ENCODE results near the gene CCDC50.

The CCDC50 gene

DNA sequence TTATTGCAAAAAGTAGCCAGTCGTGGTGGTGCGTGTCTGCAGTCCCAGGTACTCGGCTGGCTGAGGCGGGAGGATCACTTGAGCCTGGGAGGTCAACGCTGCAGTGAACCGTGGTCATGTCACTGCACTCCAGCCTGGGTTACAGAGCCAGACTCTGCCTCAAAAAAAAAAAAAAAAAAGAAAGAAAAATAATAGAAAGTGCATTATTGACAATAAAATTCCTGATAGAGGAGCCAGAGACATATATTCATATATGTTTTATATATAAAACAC lies 88.2 kb downstream of the CCDC50 start:
- no peak for FAIRE-seq
- TF ChIP-seq, protein P1, sequence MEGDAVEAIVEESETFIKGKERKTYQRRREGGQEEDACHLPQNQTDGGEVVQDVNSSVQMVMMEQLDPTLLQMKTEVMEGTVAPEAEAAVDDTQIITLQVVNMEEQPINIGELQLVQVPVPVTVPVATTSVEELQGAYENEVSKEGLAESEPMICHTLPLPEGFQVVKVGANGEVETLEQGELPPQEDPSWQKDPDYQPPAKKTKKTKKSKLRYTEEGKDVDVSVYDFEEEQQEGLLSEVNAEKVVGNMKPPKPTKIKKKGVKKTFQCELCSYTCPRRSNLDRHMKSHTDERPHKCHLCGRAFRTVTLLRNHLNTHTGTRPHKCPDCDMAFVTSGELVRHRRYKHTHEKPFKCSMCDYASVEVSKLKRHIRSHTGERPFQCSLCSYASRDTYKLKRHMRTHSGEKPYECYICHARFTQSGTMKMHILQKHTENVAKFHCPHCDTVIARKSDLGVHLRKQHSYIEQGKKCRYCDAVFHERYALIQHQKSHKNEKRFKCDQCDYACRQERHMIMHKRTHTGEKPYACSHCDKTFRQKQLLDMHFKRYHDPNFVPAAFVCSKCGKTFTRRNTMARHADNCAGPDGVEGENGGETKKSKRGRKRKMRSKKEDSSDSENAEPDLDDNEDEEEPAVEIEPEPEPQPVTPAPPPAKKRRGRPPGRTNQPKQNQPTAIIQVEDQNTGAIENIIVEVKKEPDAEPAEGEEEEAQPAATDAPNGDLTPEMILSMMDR (IDR thresholded peaks at IDR 0.05; ENCODE audit: insufficient read depth, missing control alignments) = no peak
- no peak for DNase-seq (ENCODE audit: insufficient read length, low spot score)

DNA sequence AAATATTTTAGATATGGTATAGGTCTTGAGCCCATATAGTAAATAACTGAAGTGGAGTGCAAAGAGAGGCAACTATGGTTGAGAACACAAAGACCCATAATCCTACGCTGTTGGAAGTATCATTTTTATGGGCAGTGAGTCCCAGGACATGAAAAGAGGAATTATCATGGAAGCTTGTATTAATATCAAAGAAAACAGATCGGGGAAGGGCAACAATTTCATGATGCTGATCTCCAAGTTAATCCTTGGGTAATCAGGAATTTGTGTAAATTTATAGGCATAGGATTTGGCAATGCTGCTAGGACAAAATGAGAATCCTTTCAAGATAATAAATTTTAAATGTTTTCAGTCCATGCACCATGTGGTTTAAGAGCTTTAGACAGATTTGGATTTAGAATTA lies 91.6 kb downstream of the CCDC50 start:
- FAIRE-seq (no peak), DNase-seq (ENCODE audit: insufficient read length, low spot score) (no peak)
- TF ChIP-seq, protein P1 (IDR thresholded peaks at IDR 0.05; ENCODE audit: insufficient read depth, missing control alignments) = no peak

DNA sequence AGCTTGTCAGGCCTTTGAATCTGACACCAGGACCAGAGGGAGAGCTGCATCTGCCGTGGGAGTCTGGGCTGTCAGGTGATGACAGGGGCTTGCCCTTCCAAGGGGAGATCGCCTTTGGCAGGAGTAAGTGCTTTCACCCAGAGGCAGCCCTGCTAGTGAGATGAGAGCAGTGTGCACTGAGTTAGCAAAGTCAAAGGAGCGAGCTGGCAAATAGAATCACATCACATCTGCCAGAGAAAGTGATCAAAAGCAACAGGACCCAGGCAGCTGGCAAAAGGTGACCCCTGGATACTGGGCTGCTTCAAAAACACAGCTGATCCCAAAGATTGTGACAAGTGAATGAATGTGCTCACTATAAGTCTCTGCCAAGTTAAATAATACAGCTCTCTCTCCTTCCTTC lies 95.7 kb downstream of the CCDC50 start:
- DNase-seq (ENCODE audit: insufficient read length, low spot score) = no peak
- TF ChIP-seq, protein P1 (IDR thresholded peaks at IDR 0.05; ENCODE audit: insufficient read depth, missing control alignments) = no peak
- FAIRE-seq = no peak

DNA sequence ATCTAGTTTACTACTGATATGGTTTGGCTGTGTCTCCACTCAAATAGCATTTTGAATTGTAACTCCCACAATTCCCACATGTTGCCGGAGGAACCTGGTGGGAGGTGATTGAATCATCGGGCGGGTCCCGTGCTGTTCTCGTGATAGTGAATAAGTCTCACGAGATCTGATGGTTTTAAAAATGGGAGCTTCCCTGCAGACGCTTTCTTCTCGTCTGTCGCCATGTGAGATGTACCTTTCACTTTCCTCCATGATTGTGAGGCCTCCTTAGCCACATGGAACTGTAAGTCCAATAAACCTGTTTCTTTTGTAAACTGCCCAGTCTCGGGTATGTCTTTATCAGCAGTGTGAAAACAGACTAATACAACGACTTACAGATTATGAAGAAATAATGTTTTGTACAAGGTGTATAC lies 96.1 kb downstream of the CCDC50 start:
- TF ChIP-seq, protein P1 (IDR thresholded peaks at IDR 0.05; ENCODE audit: insufficient read depth, missing control alignments) = no peak
- DNase-seq (ENCODE audit: insufficient read length, low spot score) (no peak), FAIRE-seq (no peak)

DNA sequence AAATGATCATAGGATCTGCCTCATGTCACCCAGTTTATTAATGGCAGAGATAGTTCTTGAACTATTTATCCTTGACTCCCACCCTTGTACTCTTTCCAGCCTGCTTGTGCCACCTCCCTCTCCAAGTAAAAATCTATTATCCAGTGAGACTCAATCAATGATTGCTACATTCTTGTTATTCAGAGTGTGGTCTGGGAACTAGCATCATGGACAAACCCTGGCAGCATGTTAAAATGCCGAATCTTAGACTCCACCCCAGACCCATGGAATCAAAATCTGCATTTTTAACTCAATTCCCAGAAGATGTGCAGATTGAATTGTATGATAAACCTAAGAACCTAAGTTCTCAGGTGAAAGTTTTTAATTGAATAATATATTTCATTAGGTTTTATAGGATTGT lies 97.1 kb downstream of the CCDC50 start:
- TF ChIP-seq, protein P1 (IDR thresholded peaks at IDR 0.05; ENCODE audit: insufficient read depth, missing control alignments) = no peak
- DNase-seq (ENCODE audit: insufficient read length, low spot score) = no peak
- no peak for FAIRE-seq

DNA sequence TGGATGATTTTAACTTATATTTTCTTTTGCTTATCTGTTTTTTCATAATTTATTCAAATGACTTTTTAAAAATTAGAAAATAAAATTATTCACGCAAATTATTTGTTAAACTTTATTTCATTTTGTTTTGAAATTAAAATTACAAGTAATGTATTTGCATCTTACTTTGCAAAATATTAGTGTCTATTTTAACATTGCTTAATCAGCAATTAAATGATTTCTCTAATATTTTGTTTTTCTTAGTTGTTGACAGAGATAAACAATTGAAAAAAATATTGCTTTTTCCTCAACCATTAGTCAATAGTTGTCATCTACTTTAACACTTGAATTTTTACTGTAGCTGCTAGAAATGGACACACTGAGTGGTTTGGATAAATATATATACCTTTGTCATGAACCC lies 99.0 kb downstream of the CCDC50 start:
- TF ChIP-seq, protein P1 (IDR thresholded peaks at IDR 0.05; ENCODE audit: insufficient read depth, missing control alignments) = no peak
- DNase-seq (ENCODE audit: insufficient read length, low spot score) = no peak
- no peak for FAIRE-seq

DNA sequence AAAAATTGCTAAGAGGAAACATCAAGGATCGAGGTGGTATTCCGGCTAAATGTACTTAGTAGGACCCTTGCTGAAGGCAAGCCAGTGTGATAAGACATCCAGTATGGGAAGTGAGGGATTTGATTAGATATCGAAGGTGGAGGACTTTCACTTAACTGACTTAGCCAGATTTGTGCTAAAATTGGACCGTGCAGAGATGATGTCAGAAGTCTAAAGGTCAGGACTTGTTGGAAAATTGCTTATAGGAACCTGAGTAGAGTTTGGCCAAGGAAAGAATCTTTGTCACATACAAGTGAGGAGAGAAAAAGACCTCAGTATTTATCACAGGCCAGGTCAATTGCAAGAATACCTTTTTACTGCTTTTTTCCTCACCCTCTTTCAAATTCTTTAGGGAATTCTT lies 100.9 kb downstream of the CCDC50 start:
- no peak for FAIRE-seq
- TF ChIP-seq, protein P1 (IDR thresholded peaks at IDR 0.05; ENCODE audit: insufficient read depth, missing control alignments) = no peak

More for the DNA sequence above, 100.9 kb downstream of the CCDC50 start:
- DNase-seq (ENCODE audit: insufficient read length, low spot score) = no peak

Data from D721Med (cell line).